Sigmoid colon (tissue), 7 donors: Measurements from ENCODE around the gene TMEM196. TPM values are rescaled to one million over a fixed set of nuclear protein-coding genes. Genes with fewer than 3 reads are reported as not detected.
A peak's percentile ranks its signal among the peaks of the same experiment; 100 is the strongest.

Experiments
- DNase-seq: peaks from one replicate; pipeline ENCODE4 v3.0.0-alpha.2; 2019
- H3K27ac ChIP-seq, 4 donors: fragments of 200-600 bp; sonication (generic); one replicate each; pipeline ENCODE4 v1.5.1; 2016 to 2019; ENCODE audit warnings: mild to moderate bottlenecking in 1 of 4
- H3K27me3 ChIP-seq, 3 donors: fragments of 200-600 bp; sonication (generic); one replicate each; pipeline ENCODE4 v1.5.1; 2019; ENCODE audit warnings: mild to moderate bottlenecking in 1 of 3
- H3K36me3 ChIP-seq, 4 donors: fragments of 200-600 bp; sonication (generic); one replicate each; pipeline ENCODE4 v1.5.1; 2016 to 2019
- H3K4me1 ChIP-seq, 4 donors: fragments of 200-600 bp; sonication (generic); one replicate each; pipeline ENCODE4 v1.5.1; 2017 to 2019
- H3K4me3 ChIP-seq, 4 donors: fragments of 200-600 bp; sonication (generic); one replicate each; pipeline ENCODE4 v1.5.1; 2017 to 2019; ENCODE audit warnings: mild to moderate bottlenecking in 2 of 4, moderate library complexity in 1 of 4
- H3K9me3 ChIP-seq, 4 donors: fragments of 200-600 bp in 3 of 4; sonication (generic) in 3 of 4; one replicate each; pipeline versions ENCODE4 v1.5.1 to v1.6.1; 2013 to 2019
- CTCF ChIP-seq, 4 experiments: fragments of 450-650 bp in 3 of 4; fragments of 200-600 bp in 1 of 4; IDR thresholded peaks; one replicate each; pipeline ENCODE4 v1.5.1; 2016 to 2019; ENCODE audit warnings: antibody characterized with exemption in 4 of 4, mild to moderate bottlenecking in 3 of 4, moderate library complexity in 2 of 4
- EP300 ChIP-seq, 4 donors: sonication (generic); formaldehyde crosslinking; IDR thresholded peaks; one replicate each; pipeline ENCODE4 v1.6.1; 2017; ENCODE audit warnings: antibody characterized with exemption in 4 of 4
- POLR2A ChIP-seq, 2 donors: fragments of 450-650 bp; IDR thresholded peaks; one replicate each; pipeline ENCODE4 v1.6.1; 2016; ENCODE audit warnings: antibody characterized with exemption in 2 of 2, mild to moderate bottlenecking in 2 of 2, moderate library complexity in 2 of 2
- POLR2AphosphoS5 ChIP-seq, 4 donors: sonication (generic); formaldehyde crosslinking; IDR thresholded peaks; one replicate each; pipeline ENCODE4 v1.6.1; 2017; ENCODE audit warnings: antibody characterized with exemption in 4 of 4
- WGBS, 2 donors: extraction: QIAGEN DNeasy Blood & Tissue Kit; methylation state at CpG; one replicate each; pipeline ENCODE4 v1.1.7; 2013; 5-methylcytosine and 5-hydroxymethylcytosine counted together
- intact Hi-C: fragments of 100-400 bp; cut with DNase I; formaldehyde crosslinking; loops from one replicate; pipeline ENCODE4 v1.15.1; 2023
- polyA plus RNA-seq, 3 donors: library from polyadenylated mRNA; stranded (reverse); fragments of 200-250 nt; gene quantifications; one replicate each; pipeline ENCODE4 v1.2.3, GENCODE V29; 2013
- total RNA-seq, 4 donors: library from RNA; depleted of rRNA; stranded (reverse); fragments of >200 nt; gene quantifications; one replicate each; pipeline ENCODE4 v1.1.0, GENCODE V29; 2016
- donor health status: healthy with polysubstance abuse.
- donor health status: Bipolar disorder and iron deficiency.
- donor health status: healthy.

Gene TMEM196
- total and polyA plus RNA-seq, 7 donors = 0.13 to 1.4 (median 0.15) TPM; not detected in 3

- Histone ChIP-seq H3K4me1 (no peaks in the 10 kb centered on the region), H3K9me3 (no peaks in the 10 kb centered on the region), H3K27me3 (no peaks in the 10 kb centered on the region), H3K36me3 (no peaks in the 10 kb centered on the region), H3K27ac (no peak overlapping the region), H3K4me3 (no peak overlapping the region)
- TF ChIP-seq POLR2A (IDR thresholded peaks at IDR 0.05) (no peak), POLR2AphosphoS5 (IDR thresholded peaks at IDR 0.05) (no peak), EP300 (IDR thresholded peaks at IDR 0.05) (no peak), CTCF (IDR thresholded peaks at IDR 0.05) (no peak)
- WGBS, 2 donors = 90 to 91% methylated on average over 3 of the region's 3 CpGs
- intact Hi-C loops = no loop called here
- no peak for DNase-seq
Observed at GRCh38 chr7:19762631-19763030, 10.8 kb downstream of the TMEM196 start.

GRCh38 chr7:19754521-19755116 lies 18.8 kb downstream of the TMEM196 start:
- WGBS, 2 donors = 32 to 39% methylated on average over 6 of the region's 6 CpGs

GRCh38 chr7:19752020-19752419 lies 21.4 kb downstream of the TMEM196 start:
- Histone ChIP-seq H3K27ac (no peak overlapping the region), H3K27me3 (no peaks in the 10 kb centered on the region), H3K4me1 (no peaks in the 10 kb centered on the region), H3K4me3 (no peak overlapping the region), H3K36me3 (no peaks in the 10 kb centered on the region), H3K9me3 (no peaks in the 10 kb centered on the region)
- TF ChIP-seq POLR2AphosphoS5 (IDR thresholded peaks at IDR 0.05) = no peak
- no peak for TF ChIP-seq CTCF (IDR thresholded peaks at IDR 0.05)
- TF ChIP-seq EP300 (IDR thresholded peaks at IDR 0.05) = no peak
- TF ChIP-seq POLR2A (IDR thresholded peaks at IDR 0.05) = no peak
- no peak for DNase-seq
- intact Hi-C loops = loop anchor here (5.0 to 10.0 kb wide), 3 partner anchors 233 to 563 kb away; no protein-coding TSS in a partner anchor
- 84 to 85% methylated on average over 3 of the region's 3 CpGs for WGBS, 2 donors

More at GRCh38 chr7:19754521-19755116, 18.8 kb downstream of the TMEM196 start:
- intact Hi-C loops = loop anchor here (5.0 to 10.0 kb wide), 3 partner anchors 230 to 560 kb away; no protein-coding TSS in a partner anchor
- TF ChIP-seq CTCF (IDR thresholded peaks at IDR 0.05) (peak in 3 of 4 experiments; percentile 23 to 62 (median 30)), POLR2A (IDR thresholded peaks at IDR 0.05) (no peak)
- H3K9me3 ChIP-seq = no peaks in the 10 kb centered on the region
- H3K27me3 ChIP-seq = no peaks in the 10 kb centered on the region
- H3K4me3 ChIP-seq = no peak overlapping the region
- H3K36me3 ChIP-seq = no peaks in the 10 kb centered on the region
- H3K27ac ChIP-seq = no peak overlapping the region
- DNase-seq = no peak
- no peaks in the 10 kb centered on the region for H3K4me1 ChIP-seq

GRCh38 chr7:19749658-19750057 lies 23.8 kb downstream of the TMEM196 start:
- no peaks in the 10 kb centered on the region for H3K27me3 ChIP-seq
- H3K9me3 ChIP-seq = no peaks in the 10 kb centered on the region
- H3K36me3 ChIP-seq = no peaks in the 10 kb centered on the region
- H3K4me1 ChIP-seq = no peaks in the 10 kb centered on the region
- 26 to 74% methylated on average over 4 of the region's 4 CpGs for WGBS, 2 donors
- intact Hi-C loops = loop anchor here (2.0 to 10.0 kb wide), 4 partner anchors 235 to 849 kb away; no protein-coding TSS in a partner anchor
- H3K27ac ChIP-seq = no peak overlapping the region
- DNase-seq = no peak
- no peak for TF ChIP-seq POLR2AphosphoS5 (IDR thresholded peaks at IDR 0.05)
- TF ChIP-seq POLR2A (IDR thresholded peaks at IDR 0.05) = no peak
- no peak for TF ChIP-seq EP300 (IDR thresholded peaks at IDR 0.05)
- no peak for TF ChIP-seq CTCF (IDR thresholded peaks at IDR 0.05)
- H3K4me3 ChIP-seq = no peak overlapping the region
